ENCODE results near the gene EIF5A.

Gene EIF5A

GRCh38 chr17:7306911-7307685 lies at the start of gene EIF5A:
Gene EIF5A (plus strand): TSS chr17:7307628. CDS start chr17:7309636, 2,008 bp downstream.
- peak; percentile 100 for DNase-seq (ENCODE audit: extremely low read depth, low read depth)
- no peak for TF ChIP-seq CTCF (IDR thresholded peaks at IDR 0.05; ENCODE audit: low read depth, low read length, missing control alignments)

GRCh38 chr17:7258731-7259554 lies 48.5 kb upstream of the EIF5A start:
- no peak for TF ChIP-seq CTCF (IDR thresholded peaks at IDR 0.05; ENCODE audit: low read depth, low read length, missing control alignments)
- DNase-seq (ENCODE audit: extremely low read depth, low read depth) = no peak
- H3K4me3 ChIP-seq (replicated peaks; ENCODE audit: low read depth, low read length) = no peak overlapping the region

More at GRCh38 chr17:7306911-7307685, at the start of gene EIF5A:
- H3K4me3 ChIP-seq (replicated peaks; ENCODE audit: low read depth, low read length) = peak within 1 kb of the TSS; percentile 98

GRCh38 chr17:7259555-7259889 lies 47.9 kb upstream of the EIF5A start:
- H3K4me3 ChIP-seq (replicated peaks; ENCODE audit: low read depth, low read length) = no peak overlapping the region
- no peak for TF ChIP-seq CTCF (IDR thresholded peaks at IDR 0.05; ENCODE audit: low read depth, low read length, missing control alignments)
- no peak for DNase-seq (ENCODE audit: extremely low read depth, low read depth)

- H3K4me3 ChIP-seq (replicated peaks; ENCODE audit: low read depth, low read length) = no peak overlapping the region
- DNase-seq (ENCODE audit: extremely low read depth, low read depth) = no peak
- no peak for TF ChIP-seq CTCF (IDR thresholded peaks at IDR 0.05; ENCODE audit: low read depth, low read length, missing control alignments)
Observed at GRCh38 chr17:7260151-7260550, 47.3 kb upstream of the EIF5A start.

- peak overlapping the region; percentile 31 for H3K4me3 ChIP-seq (replicated peaks; ENCODE audit: low read depth, low read length)
- DNase-seq (ENCODE audit: extremely low read depth, low read depth) = no peak
- TF ChIP-seq CTCF (IDR thresholded peaks at IDR 0.05; ENCODE audit: low read depth, low read length, missing control alignments) = no peak
Observed at GRCh38 chr17:7260651-7261378, 46.6 kb upstream of the EIF5A start.

- H3K4me3 ChIP-seq (replicated peaks; ENCODE audit: low read depth, low read length) = peak overlapping the region; percentile 31
- no peak for DNase-seq (ENCODE audit: extremely low read depth, low read depth)
- TF ChIP-seq CTCF (IDR thresholded peaks at IDR 0.05; ENCODE audit: low read depth, low read length, missing control alignments) = no peak
Observed at GRCh38 chr17:7261379-7262191, 45.8 kb upstream of the EIF5A start.

All from HFF-Myc (cell line).